ENCODE measurements around the gene KRT72.

The KRT72 gene

DNA sequence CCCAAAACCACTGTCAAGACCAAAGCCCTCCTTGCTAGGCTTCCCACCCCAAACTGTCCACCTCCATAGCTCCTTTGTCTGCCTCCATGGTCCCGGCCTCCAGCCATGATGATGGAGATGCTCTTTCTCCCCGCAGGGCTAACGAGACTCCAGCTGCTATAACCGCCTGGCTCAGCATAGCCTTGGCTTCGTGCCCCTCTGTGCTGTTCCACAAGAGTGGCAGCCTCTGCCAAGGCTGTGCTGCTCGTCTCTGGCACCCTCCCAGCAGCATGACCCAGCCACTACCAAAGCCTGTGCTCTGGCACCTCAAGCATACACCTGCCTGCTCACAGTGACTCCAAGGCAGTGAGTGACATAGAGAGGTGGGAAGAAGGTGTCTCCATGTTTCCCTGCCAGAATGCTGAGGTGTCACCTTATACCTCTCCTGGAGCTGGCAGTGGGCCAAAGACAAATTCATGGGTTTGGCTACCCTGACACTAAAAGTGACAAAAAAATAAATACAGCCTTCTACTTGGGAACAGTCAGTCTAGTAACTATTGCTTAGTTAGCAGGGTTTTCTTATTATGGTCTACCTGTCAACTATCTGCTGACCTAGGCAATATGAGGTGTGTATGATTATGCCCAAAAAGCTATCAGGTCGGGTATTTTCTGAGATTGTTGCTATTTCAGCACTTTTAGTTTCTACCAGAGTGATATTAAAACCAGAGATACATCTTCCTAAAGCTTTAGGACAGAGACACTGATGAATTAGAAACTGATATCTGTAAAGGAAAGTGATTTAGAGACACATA lies 33.2 kb upstream of the KRT72 start:
- Mint-ChIP-seq H3K4me1 (ENCODE audit: low read depth) (peaks cover 26% of the 10 kb centered on the region), H3K9me3 (no peaks in the 10 kb centered on the region), H3K27ac (peak overlapping the region; percentile 4), H3K4me3 (no peak overlapping the region), H3K27me3 (ENCODE audit: low read depth) (peaks cover 17% of the 10 kb centered on the region), H3K36me3 (ENCODE audit: low read depth) (no peaks in the 10 kb centered on the region)

DNA sequence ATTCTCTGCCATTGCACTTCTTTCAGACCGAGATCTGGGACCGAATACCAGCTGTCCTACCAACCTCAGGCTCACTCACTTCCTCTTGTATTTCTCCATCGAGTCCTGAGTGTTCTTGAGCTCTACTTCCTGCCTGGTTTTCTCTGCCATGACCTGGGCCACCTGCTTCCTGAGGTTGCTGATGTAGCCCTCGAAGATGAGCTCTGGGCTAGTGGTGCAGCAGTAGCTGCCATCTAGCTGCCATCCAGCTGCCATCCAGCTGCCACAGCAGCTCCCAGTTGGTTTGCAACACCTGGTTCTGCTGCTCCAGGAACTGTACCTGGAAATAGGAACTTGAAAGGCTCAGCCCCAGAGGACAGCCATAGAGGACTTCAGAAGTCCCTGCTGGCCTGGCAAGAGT lies 32.1 kb upstream of the KRT72 start:
- peaks cover 28% of the 10 kb centered on the region for H3K4me1 Mint-ChIP-seq (ENCODE audit: low read depth)
- H3K27me3 Mint-ChIP-seq (ENCODE audit: low read depth), result peaks cover 8% of the 10 kb centered on the region
- H3K4me3 Mint-ChIP-seq, result peak overlapping the region; percentile 39
- H3K9me3 Mint-ChIP-seq, result no peaks in the 10 kb centered on the region
- H3K36me3 Mint-ChIP-seq (ENCODE audit: low read depth), result no peaks in the 10 kb centered on the region
- peak overlapping the region; percentile 66 for H3K27ac Mint-ChIP-seq

- no peaks in the 10 kb centered on the region for H3K9me3 Mint-ChIP-seq
- H3K4me1 Mint-ChIP-seq (ENCODE audit: low read depth), result peaks cover 29% of the 10 kb centered on the region
- no peaks in the 10 kb centered on the region for H3K36me3 Mint-ChIP-seq (ENCODE audit: low read depth)
- H3K4me3 Mint-ChIP-seq, result no peak overlapping the region
- peaks cover 5% of the 10 kb centered on the region for H3K27me3 Mint-ChIP-seq (ENCODE audit: low read depth)
- H3K27ac Mint-ChIP-seq, result no peak overlapping the region
These were observed 31.4 kb upstream of the KRT72 start for GRCh38 chr12:52632656-52633055.

GRCh38 chr12:52631676-52632459 lies 30.6 kb upstream of the KRT72 start:
- Mint-ChIP-seq H3K4me3 (no peak overlapping the region), H3K27ac (no peak overlapping the region), H3K27me3 (ENCODE audit: low read depth) (peaks cover 8% of the 10 kb centered on the region), H3K4me1 (ENCODE audit: low read depth) (peaks cover 34% of the 10 kb centered on the region), H3K36me3 (ENCODE audit: low read depth) (no peaks in the 10 kb centered on the region), H3K9me3 (no peaks in the 10 kb centered on the region)

DNA sequence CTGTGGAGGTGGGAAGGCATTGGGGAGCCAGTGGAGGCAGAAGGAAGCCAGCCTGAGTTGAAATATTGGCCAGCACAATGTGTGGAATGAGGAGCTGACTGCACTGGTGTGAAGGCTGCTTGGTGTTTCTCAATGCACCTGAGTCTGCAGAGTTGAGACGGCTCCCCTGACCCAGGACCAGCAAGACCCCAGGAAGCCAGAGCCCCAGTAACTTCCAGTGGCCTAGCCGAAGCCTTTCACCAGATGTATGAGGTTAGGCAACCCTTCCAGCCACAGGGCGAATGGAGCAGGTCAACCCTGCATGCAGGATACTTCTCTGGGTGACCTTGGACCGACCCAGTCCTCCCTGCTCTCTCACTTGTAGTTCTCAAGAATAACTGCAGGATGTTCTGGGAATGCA lies 30.0 kb upstream of the KRT72 start:
- no peak overlapping the region for H3K4me3 Mint-ChIP-seq
- H3K9me3 Mint-ChIP-seq, result no peaks in the 10 kb centered on the region
- H3K4me1 Mint-ChIP-seq (ENCODE audit: low read depth), result peaks cover 35% of the 10 kb centered on the region
- H3K27me3 Mint-ChIP-seq (ENCODE audit: low read depth), result peaks cover 5% of the 10 kb centered on the region
- H3K36me3 Mint-ChIP-seq (ENCODE audit: low read depth), result no peaks in the 10 kb centered on the region
- no peak overlapping the region for H3K27ac Mint-ChIP-seq

GRCh38 chr12:52630599-52631200 lies 29.4 kb upstream of the KRT72 start:
- H3K27me3 Mint-ChIP-seq (ENCODE audit: low read depth), result peaks cover 5% of the 10 kb centered on the region
- no peaks in the 10 kb centered on the region for H3K9me3 Mint-ChIP-seq
- no peaks in the 10 kb centered on the region for H3K36me3 Mint-ChIP-seq (ENCODE audit: low read depth)
- peak overlapping the region; percentile 47 for H3K4me3 Mint-ChIP-seq
- peak overlapping the region; percentile 2 for H3K27ac Mint-ChIP-seq
- H3K4me1 Mint-ChIP-seq (ENCODE audit: low read depth), result peaks cover 33% of the 10 kb centered on the region

- Mint-ChIP-seq H3K27me3 (ENCODE audit: low read depth) (peaks cover 5% of the 10 kb centered on the region), H3K36me3 (ENCODE audit: low read depth) (no peaks in the 10 kb centered on the region), H3K27ac (no peak overlapping the region), H3K9me3 (no peaks in the 10 kb centered on the region), H3K4me3 (no peak overlapping the region), H3K4me1 (ENCODE audit: low read depth) (peaks cover 33% of the 10 kb centered on the region)
These were observed 28.8 kb upstream of the KRT72 start for GRCh38 chr12:52630008-52630500.

DNA sequence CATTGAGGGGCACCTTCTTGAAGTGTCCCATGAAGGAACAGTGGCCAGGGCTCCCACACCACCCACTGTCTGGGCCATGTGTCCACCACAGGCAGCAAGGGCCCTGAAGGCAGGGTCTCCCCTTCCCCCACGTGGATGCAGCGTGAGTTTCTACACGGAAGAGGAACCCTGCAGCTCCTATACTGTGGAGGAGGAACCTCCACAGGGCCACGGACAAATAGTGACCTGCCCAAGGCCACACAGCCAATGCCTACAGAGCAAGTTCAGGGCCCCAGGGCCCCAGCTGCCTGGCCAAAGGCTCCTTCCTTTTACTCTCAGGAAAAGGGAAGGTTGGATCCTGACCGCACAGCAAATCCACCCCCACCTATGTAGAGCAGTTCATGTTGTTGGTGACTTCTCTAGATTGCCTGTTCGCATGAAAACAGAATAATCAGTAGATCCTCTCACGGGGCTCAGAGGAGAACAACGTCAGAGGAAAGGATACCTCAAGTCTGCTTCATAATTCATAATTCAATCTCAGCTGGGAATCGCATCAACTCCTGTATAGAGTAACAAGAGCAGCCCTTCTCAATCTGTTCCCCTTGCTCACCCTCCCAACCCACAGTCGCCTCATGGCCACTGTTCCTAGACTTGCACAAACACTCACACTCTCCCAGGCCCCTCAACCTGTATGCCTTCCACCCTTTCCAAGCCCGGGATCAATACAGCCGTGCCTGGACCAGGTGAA lies 28.2 kb upstream of the KRT72 start:
- no peak overlapping the region for H3K4me3 Mint-ChIP-seq

GRCh38 chr12:52628841-52629240 lies 27.6 kb upstream of the KRT72 start:
- Mint-ChIP-seq H3K9me3 (no peaks in the 10 kb centered on the region), H3K27ac (no peak overlapping the region), H3K36me3 (ENCODE audit: low read depth) (no peaks in the 10 kb centered on the region), H3K4me1 (ENCODE audit: low read depth) (peaks cover 27% of the 10 kb centered on the region), H3K27me3 (ENCODE audit: low read depth) (peaks cover 9% of the 10 kb centered on the region), H3K4me3 (no peak overlapping the region)

More for the DNA sequence above, 28.2 kb upstream of the KRT72 start:
- Mint-ChIP-seq H3K27ac (no peak overlapping the region), H3K36me3 (ENCODE audit: low read depth) (no peaks in the 10 kb centered on the region), H3K9me3 (no peaks in the 10 kb centered on the region), H3K4me1 (ENCODE audit: low read depth) (peaks cover 33% of the 10 kb centered on the region), H3K27me3 (ENCODE audit: low read depth) (peaks cover 5% of the 10 kb centered on the region)

DNA sequence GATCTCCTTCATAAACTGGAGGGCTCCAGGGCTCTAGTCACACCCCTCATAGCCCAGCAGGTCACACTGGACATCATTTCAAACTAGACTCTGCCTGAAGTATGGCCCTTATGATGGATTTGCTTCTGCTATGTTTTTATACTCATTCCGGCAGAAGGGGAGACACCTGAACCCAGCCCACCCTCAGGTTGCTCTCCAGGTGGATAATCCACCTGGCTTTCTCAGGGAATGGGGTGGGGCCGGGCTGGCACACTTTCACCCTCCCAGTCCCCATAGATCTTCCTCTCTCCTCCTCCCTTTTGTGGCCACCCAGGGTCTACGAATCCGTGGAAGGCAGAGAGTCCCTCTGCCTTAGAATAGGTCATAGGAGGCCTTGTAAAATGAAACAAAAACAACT lies 26.8 kb upstream of the KRT72 start:
- H3K4me3 Mint-ChIP-seq, result no peak overlapping the region
- H3K4me1 Mint-ChIP-seq (ENCODE audit: low read depth), result peaks cover 22% of the 10 kb centered on the region
- no peaks in the 10 kb centered on the region for H3K9me3 Mint-ChIP-seq
- peaks cover 11% of the 10 kb centered on the region for H3K27me3 Mint-ChIP-seq (ENCODE audit: low read depth)
- no peaks in the 10 kb centered on the region for H3K36me3 Mint-ChIP-seq (ENCODE audit: low read depth)
- H3K27ac Mint-ChIP-seq, result no peak overlapping the region

DNA sequence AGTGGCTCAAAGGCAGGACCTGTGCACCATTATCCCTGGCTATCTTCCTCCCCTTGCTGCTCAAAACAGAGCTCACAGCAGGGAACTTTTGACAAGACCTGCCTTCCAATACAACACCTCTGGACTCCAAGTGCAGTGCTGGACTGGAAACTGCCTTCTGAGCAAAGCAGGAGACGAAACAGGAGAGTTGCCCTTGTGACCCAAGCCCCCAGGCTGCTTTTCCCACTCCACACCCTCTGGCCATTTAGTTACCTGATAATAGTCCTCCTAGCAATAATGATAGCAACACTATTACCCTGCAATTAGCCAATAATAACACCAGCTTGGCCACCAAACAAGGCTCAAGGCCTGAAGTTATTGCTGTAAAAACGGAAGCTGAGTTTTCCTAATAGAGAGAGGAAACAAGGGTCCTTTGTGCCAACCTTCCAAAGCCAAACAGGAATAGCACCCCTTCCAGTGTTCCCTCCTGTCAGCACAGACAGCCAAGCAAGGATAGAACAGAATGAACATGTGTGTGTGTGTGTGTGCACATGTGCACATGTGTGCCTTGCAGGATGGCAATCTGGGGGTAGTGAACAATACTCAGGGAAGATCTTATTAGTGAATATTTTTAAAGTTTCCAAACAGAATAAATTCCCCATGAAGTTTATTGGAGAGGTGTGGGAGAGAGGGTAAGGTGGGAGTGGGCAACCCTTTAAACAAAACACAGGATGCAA lies 26.3 kb upstream of the KRT72 start:
- H3K27ac Mint-ChIP-seq, result no peak overlapping the region
- H3K4me3 Mint-ChIP-seq, result no peak overlapping the region
- no peaks in the 10 kb centered on the region for H3K9me3 Mint-ChIP-seq
- H3K4me1 Mint-ChIP-seq (ENCODE audit: low read depth), result peaks cover 21% of the 10 kb centered on the region
- H3K36me3 Mint-ChIP-seq (ENCODE audit: low read depth), result no peaks in the 10 kb centered on the region
- H3K27me3 Mint-ChIP-seq (ENCODE audit: low read depth), result peaks cover 17% of the 10 kb centered on the region

DNA sequence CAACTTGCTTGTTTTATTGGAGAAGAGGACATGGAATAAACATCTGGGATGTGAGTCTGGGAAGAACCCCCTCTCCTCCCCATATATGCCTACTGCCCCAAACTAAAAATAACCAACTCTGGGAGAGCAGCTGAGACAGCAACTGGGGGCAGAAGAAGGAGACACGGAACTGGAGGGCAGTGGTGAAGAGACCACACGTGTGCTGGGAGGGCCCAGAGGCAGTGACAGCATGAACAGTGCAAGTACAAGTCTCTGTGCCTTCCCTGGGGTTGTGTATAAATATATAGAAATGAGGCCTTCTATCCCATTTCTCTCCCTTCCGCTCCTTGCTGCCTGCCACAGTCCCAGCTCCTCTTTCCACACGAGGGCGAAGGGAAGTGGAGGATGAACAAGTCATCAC lies 21.1 kb upstream of the KRT72 start:
- no peak overlapping the region for H3K4me3 Mint-ChIP-seq
- no peaks in the 10 kb centered on the region for H3K9me3 Mint-ChIP-seq
- H3K27ac Mint-ChIP-seq, result no peak overlapping the region
- H3K4me1 Mint-ChIP-seq (ENCODE audit: low read depth), result peaks cover 6% of the 10 kb centered on the region
- H3K36me3 Mint-ChIP-seq (ENCODE audit: low read depth), result no peaks in the 10 kb centered on the region
- peaks cover 18% of the 10 kb centered on the region for H3K27me3 Mint-ChIP-seq (ENCODE audit: low read depth)

GRCh38 chr12:52618866-52619265 lies 17.6 kb upstream of the KRT72 start:
- H3K4me1 Mint-ChIP-seq (ENCODE audit: low read depth), result peaks cover 19% of the 10 kb centered on the region
- peaks cover 9% of the 10 kb centered on the region for H3K27me3 Mint-ChIP-seq (ENCODE audit: low read depth)
- no peaks in the 10 kb centered on the region for H3K9me3 Mint-ChIP-seq
- H3K4me3 Mint-ChIP-seq, result no peak overlapping the region
- H3K27ac Mint-ChIP-seq, result no peak overlapping the region
- H3K36me3 Mint-ChIP-seq (ENCODE audit: low read depth), result no peaks in the 10 kb centered on the region

DNA sequence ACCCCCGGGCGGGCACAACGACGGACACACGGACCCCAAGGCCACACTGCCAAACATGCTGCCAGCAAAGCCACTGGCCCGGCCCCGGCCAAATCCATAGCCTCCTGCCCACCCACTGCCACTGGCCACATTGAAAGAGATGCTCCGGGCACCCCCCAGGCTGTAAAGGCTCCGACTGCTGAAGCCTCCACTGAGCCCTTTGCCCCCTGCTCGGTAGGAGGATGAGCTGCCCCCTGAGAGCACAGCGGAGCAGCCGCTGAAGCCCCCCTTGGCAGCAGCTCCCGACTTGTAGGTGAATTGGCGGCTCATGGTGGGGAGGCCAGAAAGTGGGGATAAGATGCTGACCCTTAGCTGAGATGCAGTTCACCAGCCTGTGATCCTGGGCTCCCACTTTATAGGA lies 17.0 kb upstream of the KRT72 start, which contains the start of gene KRT73:
Gene KRT73 (minus strand): TSS at position 344 of the 400 bp plus-strand sequence. CDS start 35 bp downstream, at position 309.
- peaks cover 22% of the 10 kb centered on the region for H3K4me1 Mint-ChIP-seq (ENCODE audit: low read depth)
- no peak within 1 kb of the TSS for H3K4me3 Mint-ChIP-seq
- H3K27me3 Mint-ChIP-seq (ENCODE audit: low read depth), result peaks cover 8% of the 10 kb centered on the region
- H3K9me3 Mint-ChIP-seq, result no peaks in the 10 kb centered on the region
- no peaks in the 10 kb centered on the region for H3K36me3 Mint-ChIP-seq (ENCODE audit: low read depth)
- H3K27ac Mint-ChIP-seq, result no peak within 1 kb of the TSS

Measured in T-helper 1 cell treated with Interleukin-12 subunit alpha and Interleukin-12 subunit beta and Interleukin-4 antibody, amounts not matched to agents 30 μg/mL and 1 μg/mL, for 36 hours (primary cell).